ENCODE data around the gene TP73.

The TP73 gene

DNA sequence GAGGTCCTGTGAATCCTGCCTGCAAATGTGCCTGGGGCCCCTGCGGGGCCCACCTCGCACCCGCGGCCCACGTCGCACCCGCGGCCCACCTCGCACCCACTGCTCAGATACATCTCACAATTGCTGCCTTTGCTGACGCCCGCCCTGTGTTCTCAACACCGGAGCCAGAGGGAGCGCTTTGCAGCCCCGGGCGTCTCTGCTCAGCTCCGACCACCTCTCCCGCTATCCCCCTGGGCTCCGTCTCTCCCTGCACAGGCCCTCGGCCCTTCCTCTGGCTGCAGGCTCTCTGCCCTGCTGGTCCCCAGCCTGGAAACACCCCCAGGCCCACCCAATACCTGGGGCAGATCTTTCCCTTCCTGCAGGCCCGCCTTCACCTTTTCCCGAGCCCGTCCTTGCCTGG, 44.8 kb downstream of the TP73 start:
- Histone ChIP-seq H3K4me1 (ENCODE audit: control insufficient read depth in 2 of 2, insufficient read depth in 2 of 2, low read length in 2 of 2) (no peaks in the 10 kb centered on the region), H3K27ac (ENCODE audit: low read depth in 2 of 2, low read length in 2 of 2) (no peak overlapping the region), H3K9me3 (ENCODE audit: control insufficient read depth in 2 of 2, low read length in 2 of 2) (no peaks in the 10 kb centered on the region), H3K9ac (ENCODE audit: low read depth in 1 of 2, low read length in 2 of 2) (no peak overlapping the region), H3K4me3 (ENCODE audit: low read length in 2 of 2) (no peak overlapping the region), H3K27me3 (ENCODE audit: control insufficient read depth in 2 of 2, insufficient read depth in 2 of 2, low read length in 2 of 2) (no peaks in the 10 kb centered on the region), H3K36me3 (ENCODE audit: control insufficient read depth in 2 of 2, insufficient read depth in 2 of 2, low read length in 2 of 2) (no peaks in the 10 kb centered on the region)

GRCh38 chr1:3697810-3698209, 45.5 kb downstream of the TP73 start:
- Histone ChIP-seq H3K36me3 (ENCODE audit: control insufficient read depth in 2 of 2, insufficient read depth in 2 of 2, low read length in 2 of 2) (no peaks in the 10 kb centered on the region), H3K27ac (ENCODE audit: low read depth in 2 of 2, low read length in 2 of 2) (no peak overlapping the region), H3K4me1 (ENCODE audit: control insufficient read depth in 2 of 2, insufficient read depth in 2 of 2, low read length in 2 of 2) (no peaks in the 10 kb centered on the region), H3K9me3 (ENCODE audit: control insufficient read depth in 2 of 2, low read length in 2 of 2) (no peaks in the 10 kb centered on the region), H3K4me3 (ENCODE audit: low read length in 2 of 2) (no peak overlapping the region), H3K27me3 (ENCODE audit: control insufficient read depth in 2 of 2, insufficient read depth in 2 of 2, low read length in 2 of 2) (no peaks in the 10 kb centered on the region), H3K9ac (ENCODE audit: low read depth in 1 of 2, low read length in 2 of 2) (no peak overlapping the region)

- Histone ChIP-seq H3K4me3 (ENCODE audit: low read length in 2 of 2) (no peak overlapping the region), H3K36me3 (ENCODE audit: control insufficient read depth in 2 of 2, insufficient read depth in 2 of 2, low read length in 2 of 2) (no peaks in the 10 kb centered on the region), H3K9me3 (ENCODE audit: control insufficient read depth in 2 of 2, low read length in 2 of 2) (no peaks in the 10 kb centered on the region), H3K4me1 (ENCODE audit: control insufficient read depth in 2 of 2, insufficient read depth in 2 of 2, low read length in 2 of 2) (no peaks in the 10 kb centered on the region), H3K27ac (ENCODE audit: low read depth in 2 of 2, low read length in 2 of 2) (no peak overlapping the region), H3K9ac (ENCODE audit: low read depth in 1 of 2, low read length in 2 of 2) (no peak overlapping the region), H3K27me3 (ENCODE audit: control insufficient read depth in 2 of 2, insufficient read depth in 2 of 2, low read length in 2 of 2) (no peaks in the 10 kb centered on the region)
Measured at GRCh38 chr1:3698660-3699408, 46.5 kb downstream of the TP73 start.

DNA sequence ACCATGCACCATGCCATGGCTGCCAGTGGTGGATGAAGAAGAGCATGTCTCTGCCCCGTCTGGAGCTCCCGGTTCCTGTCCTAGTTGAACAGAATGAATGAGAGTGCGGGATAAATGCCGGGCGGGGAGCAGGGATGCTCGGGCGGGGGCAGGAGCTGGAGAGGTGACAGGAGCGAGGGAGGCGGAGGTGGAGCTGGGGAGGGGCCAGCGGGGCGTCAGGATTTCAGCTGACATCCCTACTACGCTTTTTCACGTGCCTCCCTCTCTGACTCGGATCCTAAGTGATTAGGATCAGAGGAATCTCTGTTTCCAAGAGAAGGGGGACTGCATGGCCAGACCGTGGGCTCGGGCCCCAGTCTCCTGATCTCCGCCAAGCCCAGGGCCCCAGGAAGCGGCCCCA, 47.3 kb downstream of the TP73 start:
- no peak overlapping the region for H3K4me3 ChIP-seq (ENCODE audit: low read length in 2 of 2)
- H3K9ac ChIP-seq (ENCODE audit: low read depth in 1 of 2, low read length in 2 of 2): no peak overlapping the region
- H3K9me3 ChIP-seq (ENCODE audit: control insufficient read depth in 2 of 2, low read length in 2 of 2): no peaks in the 10 kb centered on the region
- H3K27me3 ChIP-seq (ENCODE audit: control insufficient read depth in 2 of 2, insufficient read depth in 2 of 2, low read length in 2 of 2): no peaks in the 10 kb centered on the region
- no peaks in the 10 kb centered on the region for H3K36me3 ChIP-seq (ENCODE audit: control insufficient read depth in 2 of 2, insufficient read depth in 2 of 2, low read length in 2 of 2)
- no peaks in the 10 kb centered on the region for H3K4me1 ChIP-seq (ENCODE audit: control insufficient read depth in 2 of 2, insufficient read depth in 2 of 2, low read length in 2 of 2)
- no peak overlapping the region for H3K27ac ChIP-seq (ENCODE audit: low read depth in 2 of 2, low read length in 2 of 2)

GRCh38 chr1:3700631-3701030, 48.3 kb downstream of the TP73 start:
- Histone ChIP-seq H3K27me3 (ENCODE audit: control insufficient read depth in 2 of 2, insufficient read depth in 2 of 2, low read length in 2 of 2) (no peaks in the 10 kb centered on the region), H3K36me3 (ENCODE audit: control insufficient read depth in 2 of 2, insufficient read depth in 2 of 2, low read length in 2 of 2) (no peaks in the 10 kb centered on the region), H3K4me1 (ENCODE audit: control insufficient read depth in 2 of 2, insufficient read depth in 2 of 2, low read length in 2 of 2) (no peaks in the 10 kb centered on the region), H3K9ac (ENCODE audit: low read depth in 1 of 2, low read length in 2 of 2) (no peak overlapping the region), H3K4me3 (ENCODE audit: low read length in 2 of 2) (no peak overlapping the region), H3K27ac (ENCODE audit: low read depth in 2 of 2, low read length in 2 of 2) (no peak overlapping the region), H3K9me3 (ENCODE audit: control insufficient read depth in 2 of 2, low read length in 2 of 2) (no peaks in the 10 kb centered on the region)

DNA sequence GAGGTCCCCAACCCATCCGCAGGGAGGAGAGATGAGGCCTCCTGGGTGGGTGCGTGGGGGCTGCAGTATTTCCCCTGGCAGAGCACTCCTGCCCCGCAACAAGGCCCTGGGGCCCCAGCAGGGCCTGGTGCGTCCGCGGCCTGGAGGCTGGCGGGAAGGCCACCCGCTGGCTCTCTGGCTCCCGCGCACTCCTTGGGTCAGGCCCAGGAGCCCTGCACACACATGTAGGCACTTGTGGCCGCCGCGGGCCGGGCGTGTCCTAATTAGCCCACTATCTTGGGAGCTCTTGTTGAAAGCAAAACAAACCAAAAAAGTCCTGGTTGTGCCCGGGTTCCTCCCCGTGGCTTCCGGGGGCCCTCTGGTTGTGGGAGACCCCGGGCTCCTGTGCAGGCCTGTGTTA, 50.2 kb downstream of the TP73 start:
- Histone ChIP-seq H3K4me3 (ENCODE audit: low read length in 2 of 2) (no peak overlapping the region), H3K36me3 (ENCODE audit: control insufficient read depth in 2 of 2, insufficient read depth in 2 of 2, low read length in 2 of 2) (no peaks in the 10 kb centered on the region), H3K4me1 (ENCODE audit: control insufficient read depth in 2 of 2, insufficient read depth in 2 of 2, low read length in 2 of 2) (no peaks in the 10 kb centered on the region), H3K9ac (ENCODE audit: low read depth in 1 of 2, low read length in 2 of 2) (no peak overlapping the region), H3K9me3 (ENCODE audit: control insufficient read depth in 2 of 2, low read length in 2 of 2) (no peaks in the 10 kb centered on the region), H3K27me3 (ENCODE audit: control insufficient read depth in 2 of 2, insufficient read depth in 2 of 2, low read length in 2 of 2) (no peaks in the 10 kb centered on the region), H3K27ac (ENCODE audit: low read depth in 2 of 2, low read length in 2 of 2) (no peak overlapping the region)

- Histone ChIP-seq H3K9me3 (ENCODE audit: control insufficient read depth in 2 of 2, low read length in 2 of 2) (no peaks in the 10 kb centered on the region), H3K27me3 (ENCODE audit: control insufficient read depth in 2 of 2, insufficient read depth in 2 of 2, low read length in 2 of 2) (no peaks in the 10 kb centered on the region), H3K27ac (ENCODE audit: low read depth in 2 of 2, low read length in 2 of 2) (no peak overlapping the region), H3K4me1 (ENCODE audit: control insufficient read depth in 2 of 2, insufficient read depth in 2 of 2, low read length in 2 of 2) (no peaks in the 10 kb centered on the region), H3K9ac (ENCODE audit: low read depth in 1 of 2, low read length in 2 of 2) (no peak overlapping the region), H3K4me3 (ENCODE audit: low read length in 2 of 2) (no peak overlapping the region), H3K36me3 (ENCODE audit: control insufficient read depth in 2 of 2, insufficient read depth in 2 of 2, low read length in 2 of 2) (no peaks in the 10 kb centered on the region)
Measured at GRCh38 chr1:3702990-3703728, 50.8 kb downstream of the TP73 start.

DNA sequence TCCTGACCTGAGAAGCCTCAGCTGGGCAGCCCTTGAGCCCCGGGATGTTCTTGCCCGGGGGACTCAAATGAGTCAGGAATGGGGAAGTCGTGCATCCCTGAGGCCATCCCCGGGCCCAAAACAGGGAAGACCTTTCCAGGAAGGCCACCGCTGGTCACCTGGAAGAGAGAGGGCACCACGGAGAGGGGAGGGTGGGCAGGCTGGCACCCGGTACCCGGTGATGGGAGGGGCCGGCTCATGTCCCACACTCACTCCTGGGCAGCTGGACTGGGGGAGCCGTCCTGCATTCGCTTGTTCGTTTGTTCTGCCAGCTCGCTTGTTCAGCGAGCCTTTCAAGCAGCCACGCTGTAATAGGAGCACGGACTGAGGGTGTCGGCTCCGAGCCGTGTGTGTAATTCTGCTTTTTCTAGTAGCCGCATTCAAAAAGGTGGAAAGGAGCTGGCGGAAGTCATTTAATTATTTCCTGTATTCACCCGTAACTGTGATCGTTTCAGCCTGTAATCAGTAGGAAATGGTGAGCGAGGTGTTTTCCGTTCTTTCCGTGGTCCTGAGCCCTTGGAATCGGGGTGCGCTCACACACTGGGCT, 51.6 kb downstream of the TP73 start:
- Histone ChIP-seq H3K4me1 (ENCODE audit: control insufficient read depth in 2 of 2, insufficient read depth in 2 of 2, low read length in 2 of 2) (no peaks in the 10 kb centered on the region), H3K9ac (ENCODE audit: low read depth in 1 of 2, low read length in 2 of 2) (no peak overlapping the region), H3K4me3 (ENCODE audit: low read length in 2 of 2) (no peak overlapping the region), H3K36me3 (ENCODE audit: control insufficient read depth in 2 of 2, insufficient read depth in 2 of 2, low read length in 2 of 2) (no peaks in the 10 kb centered on the region), H3K27me3 (ENCODE audit: control insufficient read depth in 2 of 2, insufficient read depth in 2 of 2, low read length in 2 of 2) (no peaks in the 10 kb centered on the region), H3K27ac (ENCODE audit: low read depth in 2 of 2, low read length in 2 of 2) (no peak overlapping the region), H3K9me3 (ENCODE audit: control insufficient read depth in 2 of 2, low read length in 2 of 2) (no peaks in the 10 kb centered on the region)

DNA sequence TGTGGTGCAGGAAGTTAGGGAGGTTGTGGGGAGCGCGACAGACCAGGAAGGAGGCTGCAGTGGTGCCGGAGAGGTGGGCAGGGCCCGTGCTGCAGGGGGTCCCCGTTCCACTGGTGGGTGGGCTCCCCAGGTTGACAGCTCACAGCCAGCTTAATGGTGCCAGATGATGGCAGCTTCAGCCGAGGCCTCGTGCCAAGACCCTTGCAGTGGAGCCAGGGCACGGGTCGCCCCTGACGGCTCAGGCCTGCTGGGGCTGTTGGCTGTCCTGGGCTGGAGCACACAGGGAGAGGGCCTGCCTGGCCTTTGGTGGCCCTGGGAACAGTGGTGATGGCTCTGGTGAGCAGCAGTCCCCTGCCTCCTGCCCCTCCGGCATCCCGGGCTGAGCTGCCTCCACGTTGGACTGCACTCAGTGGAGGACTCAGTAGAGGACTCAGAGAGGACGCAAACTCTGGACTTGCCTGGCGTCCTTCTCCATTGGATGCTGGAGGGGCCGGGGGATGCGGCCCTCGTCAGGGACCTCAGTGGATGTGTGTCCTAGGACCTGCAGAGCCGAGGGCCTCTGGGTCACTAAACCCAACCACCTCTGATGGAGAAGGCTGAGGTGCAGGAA, 53.1 kb downstream of the TP73 start:
- no peaks in the 10 kb centered on the region for H3K36me3 ChIP-seq (ENCODE audit: control insufficient read depth in 2 of 2, insufficient read depth in 2 of 2, low read length in 2 of 2)
- H3K27ac ChIP-seq (ENCODE audit: low read depth in 2 of 2, low read length in 2 of 2): no peak overlapping the region
- no peaks in the 10 kb centered on the region for H3K4me1 ChIP-seq (ENCODE audit: control insufficient read depth in 2 of 2, insufficient read depth in 2 of 2, low read length in 2 of 2)
- H3K9me3 ChIP-seq (ENCODE audit: control insufficient read depth in 2 of 2, low read length in 2 of 2): no peaks in the 10 kb centered on the region
- H3K4me3 ChIP-seq (ENCODE audit: low read length in 2 of 2): no peak overlapping the region
- no peaks in the 10 kb centered on the region for H3K27me3 ChIP-seq (ENCODE audit: control insufficient read depth in 2 of 2, insufficient read depth in 2 of 2, low read length in 2 of 2)
- no peak overlapping the region for H3K9ac ChIP-seq (ENCODE audit: low read depth in 1 of 2, low read length in 2 of 2)

GRCh38 chr1:3706651-3707297, 54.5 kb downstream of the TP73 start:
- Histone ChIP-seq H3K9ac (ENCODE audit: low read depth in 1 of 2, low read length in 2 of 2) (no peak overlapping the region), H3K4me3 (ENCODE audit: low read length in 2 of 2) (no peak overlapping the region), H3K4me1 (ENCODE audit: control insufficient read depth in 2 of 2, insufficient read depth in 2 of 2, low read length in 2 of 2) (no peaks in the 10 kb centered on the region), H3K36me3 (ENCODE audit: control insufficient read depth in 2 of 2, insufficient read depth in 2 of 2, low read length in 2 of 2) (no peaks in the 10 kb centered on the region), H3K9me3 (ENCODE audit: control insufficient read depth in 2 of 2, low read length in 2 of 2) (no peaks in the 10 kb centered on the region), H3K27me3 (ENCODE audit: control insufficient read depth in 2 of 2, insufficient read depth in 2 of 2, low read length in 2 of 2) (no peaks in the 10 kb centered on the region), H3K27ac (ENCODE audit: low read depth in 2 of 2, low read length in 2 of 2) (no peak overlapping the region)

Data from mucosa of rectum (tissue), 2 donors.